ENCODE data around the gene ITGA3. TPM values are rescaled to one million over a fixed set of nuclear protein-coding genes. Genes with fewer than 3 reads are reported as not detected.

ITGA3 gene
- total and polyA plus RNA-seq, 2 of the 13 experiments (the other 11 are each of a cell fraction or from before 2014, with no cell fraction given): 0.48 to 0.69 TPM

DNA sequence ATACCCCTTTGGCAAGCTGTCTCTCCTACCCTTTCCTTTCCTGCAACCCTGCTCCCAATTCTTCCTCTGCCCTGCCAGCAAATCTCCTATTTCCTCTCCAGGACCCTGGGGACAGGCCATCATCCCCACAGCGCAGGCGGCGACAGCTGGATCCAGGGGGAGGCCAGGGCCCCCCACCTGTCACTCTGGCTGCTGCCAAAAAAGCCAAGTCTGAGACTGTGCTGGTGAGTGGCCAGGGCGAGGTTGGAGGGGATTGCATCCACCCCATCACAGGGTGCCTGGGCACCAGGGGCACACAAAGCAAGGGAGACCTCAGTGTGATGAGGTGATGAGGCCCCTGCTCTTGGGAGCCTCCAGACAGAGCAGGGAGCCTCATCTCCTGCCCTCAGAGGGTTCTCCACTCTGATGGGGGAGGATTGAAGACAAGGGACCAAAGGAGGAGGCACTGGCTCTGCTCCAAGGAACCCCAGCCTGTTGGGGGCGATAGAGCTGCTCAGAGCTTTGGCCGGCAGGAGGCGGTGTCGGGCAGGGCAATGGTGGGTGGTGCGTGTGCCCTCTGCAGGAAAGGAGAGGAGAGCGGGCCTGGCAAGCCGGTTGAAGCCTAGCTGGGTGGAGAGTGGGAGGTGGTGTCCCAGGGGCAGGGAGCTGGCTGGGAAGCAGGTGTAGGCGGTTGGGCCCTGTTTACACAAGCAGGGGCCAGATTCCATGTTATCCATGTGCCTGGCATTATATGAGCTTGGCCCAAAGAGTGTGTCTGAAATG lies 23.6 kb downstream of the ITGA3 start (continued):
- no peak for TF ChIP-seq ZNF407 (CRISPR knock-in tag; IDR thresholded peaks at IDR 0.05; ENCODE audit: not compliant biosample characterization)
- TF ChIP-seq ZNF264 (CRISPR knock-in tag; IDR thresholded peaks at IDR 0.05): no peak
- TF ChIP-seq EEA1 (CRISPR knock-in tag; IDR thresholded peaks at IDR 0.05; ENCODE audit: borderline replicate concordance): no peak
- 0 out of 2 replicates have a peak, but pooled peaks have one; percentile 36 for TF ChIP-seq ZNF562 (CRISPR knock-in tag; IDR thresholded peaks at IDR 0.05; ENCODE audit: borderline replicate concordance)
- TF ChIP-seq NR2F6 (IDR thresholded peaks at IDR 0.05): no peak
- peak; percentile 63; the same call in 1 of the 2 replicates for TF ChIP-seq NR2F6 (CRISPR knock-in tag; IDR thresholded peaks at IDR 0.05)
- TF ChIP-seq ZNF776 (CRISPR knock-in tag; IDR thresholded peaks at IDR 0.05): 0 out of 2 replicates have a peak, but pooled peaks have one; percentile 28
- no peak for TF ChIP-seq PAF1 (CRISPR knock-in tag; IDR thresholded peaks at IDR 0.05)
- TF ChIP-seq, protein P1, sequence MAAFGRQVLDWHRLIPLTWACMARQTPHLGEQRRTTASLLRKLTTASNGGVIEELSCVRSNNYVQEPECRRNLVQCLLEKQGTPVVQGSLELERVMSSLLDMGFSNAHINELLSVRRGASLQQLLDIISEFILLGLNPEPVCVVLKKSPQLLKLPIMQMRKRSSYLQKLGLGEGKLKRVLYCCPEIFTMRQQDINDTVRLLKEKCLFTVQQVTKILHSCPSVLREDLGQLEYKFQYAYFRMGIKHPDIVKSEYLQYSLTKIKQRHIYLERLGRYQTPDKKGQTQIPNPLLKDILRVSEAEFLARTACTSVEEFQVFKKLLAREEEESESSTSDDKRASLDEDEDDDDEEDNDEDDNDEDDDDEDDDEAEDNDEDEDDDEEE (CRISPR knock-in tag; IDR thresholded peaks at IDR 0.05): no peak
- TF ChIP-seq ZNF572 (CRISPR knock-in tag; IDR thresholded peaks at IDR 0.05): no peak
- TF ChIP-seq PCBP2 (optimal IDR thresholded peaks at IDR 0.05; ENCODE audit: low read depth, low read length, poor library complexity, severe bottlenecking): no peak
- no peak for TF ChIP-seq JDP2 (CRISPR knock-in tag; IDR thresholded peaks at IDR 0.05; ENCODE audit: borderline replicate concordance)
- TF ChIP-seq, protein P2, sequence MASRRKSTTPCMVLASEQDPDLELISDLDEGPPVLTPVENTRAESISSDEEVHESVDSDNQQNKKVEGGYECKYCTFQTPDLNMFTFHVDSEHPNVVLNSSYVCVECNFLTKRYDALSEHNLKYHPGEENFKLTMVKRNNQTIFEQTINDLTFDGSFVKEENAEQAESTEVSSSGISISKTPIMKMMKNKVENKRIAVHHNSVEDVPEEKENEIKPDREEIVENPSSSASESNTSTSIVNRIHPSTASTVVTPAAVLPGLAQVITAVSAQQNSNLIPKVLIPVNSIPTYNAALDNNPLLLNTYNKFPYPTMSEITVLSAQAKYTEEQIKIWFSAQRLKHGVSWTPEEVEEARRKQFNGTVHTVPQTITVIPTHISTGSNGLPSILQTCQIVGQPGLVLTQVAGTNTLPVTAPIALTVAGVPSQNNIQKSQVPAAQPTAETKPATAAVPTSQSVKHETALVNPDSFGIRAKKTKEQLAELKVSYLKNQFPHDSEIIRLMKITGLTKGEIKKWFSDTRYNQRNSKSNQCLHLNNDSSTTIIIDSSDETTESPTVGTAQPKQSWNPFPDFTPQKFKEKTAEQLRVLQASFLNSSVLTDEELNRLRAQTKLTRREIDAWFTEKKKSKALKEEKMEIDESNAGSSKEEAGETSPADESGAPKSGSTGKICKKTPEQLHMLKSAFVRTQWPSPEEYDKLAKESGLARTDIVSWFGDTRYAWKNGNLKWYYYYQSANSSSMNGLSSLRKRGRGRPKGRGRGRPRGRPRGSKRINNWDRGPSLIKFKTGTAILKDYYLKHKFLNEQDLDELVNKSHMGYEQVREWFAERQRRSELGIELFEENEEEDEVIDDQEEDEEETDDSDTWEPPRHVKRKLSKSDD (CRISPR knock-in tag; IDR thresholded peaks at IDR 0.05; ENCODE audit: low read depth): 0 out of 2 replicates have a peak, but pooled peaks have one; percentile 42
- TF ChIP-seq ASH2L (IDR thresholded peaks at IDR 0.05; ENCODE audit: insufficient read length, low read depth, low read length): no peak
- TF ChIP-seq ZNF337 (CRISPR knock-in tag; IDR thresholded peaks at IDR 0.05; ENCODE audit: borderline replicate concordance, low read depth): no peak
- TF ChIP-seq IRF1 (CRISPR knock-in tag; IDR thresholded peaks at IDR 0.05; ENCODE audit: low read depth): no peak
